ENCODE measurements around the gene ZFAND3.

The ZFAND3 gene

GRCh38 chr6:38158762-38159350, 339.3 kb downstream of the ZFAND3 start:
- no peak for DNase-seq

GRCh38 chr6:38159596-38159995, 340.1 kb downstream of the ZFAND3 start:
- no peak for DNase-seq

- DNase-seq, result no peak
Measured at GRCh38 chr6:38160831-38161230, 341.3 kb downstream of the ZFAND3 start.

- no peak for DNase-seq
Measured at GRCh38 chr6:38161331-38161730, 341.8 kb downstream of the ZFAND3 start.

GRCh38 chr6:38161754-38162492, 342.4 kb downstream of the ZFAND3 start:
- no peak for DNase-seq

- no peak for DNase-seq
Measured at GRCh38 chr6:38162493-38163185, 343.1 kb downstream of the ZFAND3 start.

GRCh38 chr6:38163186-38164130, 343.9 kb downstream of the ZFAND3 start:
- no peak for DNase-seq

- no peak for DNase-seq
Measured at GRCh38 chr6:38164131-38164481, 344.6 kb downstream of the ZFAND3 start.

- no peak for DNase-seq
Measured at GRCh38 chr6:38164671-38165108, 345.2 kb downstream of the ZFAND3 start.

GRCh38 chr6:38166411-38167240, 347.1 kb downstream of the ZFAND3 start:
- no peak for DNase-seq

GRCh38 chr6:38167598-38167997, 348.1 kb downstream of the ZFAND3 start:
- no peak for DNase-seq

GRCh38 chr6:38168126-38168525, 348.6 kb downstream of the ZFAND3 start:
- no peak for DNase-seq

- DNase-seq, result no peak
Measured at GRCh38 chr6:38168699-38169098, 349.2 kb downstream of the ZFAND3 start.

- DNase-seq, result no peak
Measured at GRCh38 chr6:38169221-38169976, 349.9 kb downstream of the ZFAND3 start.

- no peak for DNase-seq
Measured at GRCh38 chr6:38169977-38170526, 350.5 kb downstream of the ZFAND3 start.

- DNase-seq, result no peak
Measured at GRCh38 chr6:38170666-38171355, 351.3 kb downstream of the ZFAND3 start.

- no peak for DNase-seq
Measured at GRCh38 chr6:38171997-38172738, 352.6 kb downstream of the ZFAND3 start.

- no peak for DNase-seq
Measured at GRCh38 chr6:38172739-38173410, 353.3 kb downstream of the ZFAND3 start.

GRCh38 chr6:38173909-38174308, 354.4 kb downstream of the ZFAND3 start:
- no peak for DNase-seq

Data from stimulated activated CD4-positive, alpha-beta T cell treated with anti-CD3 and anti-CD28 coated beads, Interleukin-4, amount 100 ng/mL, for 24 hours (primary cell).